Esophagus muscularis mucosa (tissue), 4 donors: ENCODE measurements around the gene GMDS.

Experiments used
- EP300 ChIP-seq: sonication (generic); formaldehyde crosslinking; IDR thresholded peaks from one replicate; pipeline ENCODE4 v1.6.1; 2017; ENCODE audit warnings: antibody characterized with exemption
- POLR2A ChIP-seq: fragments of 450-650 bp; IDR thresholded peaks from one replicate; pipeline ENCODE4 v1.6.1; 2017; ENCODE audit warnings: antibody characterized with exemption, moderate library complexity, mild to moderate bottlenecking, low read depth
- TF ChIP-seq, protein P1 (sequence below), 3 experiments: fragments of 200-600 bp in 2 of 3; fragments of 450-650 bp in 1 of 3; sonication (generic) in 2 of 3; IDR thresholded peaks; one replicate each; pipeline ENCODE4 v1.5.1; 2017 to 2019; ENCODE audit warnings: antibody characterized with exemption in 3 of 3, mild to moderate bottlenecking in 2 of 3, moderate library complexity in 1 of 3

GRCh38 chr6:2188397-2188796, 57.0 kb downstream of the GMDS start:
- TF ChIP-seq, protein P1, sequence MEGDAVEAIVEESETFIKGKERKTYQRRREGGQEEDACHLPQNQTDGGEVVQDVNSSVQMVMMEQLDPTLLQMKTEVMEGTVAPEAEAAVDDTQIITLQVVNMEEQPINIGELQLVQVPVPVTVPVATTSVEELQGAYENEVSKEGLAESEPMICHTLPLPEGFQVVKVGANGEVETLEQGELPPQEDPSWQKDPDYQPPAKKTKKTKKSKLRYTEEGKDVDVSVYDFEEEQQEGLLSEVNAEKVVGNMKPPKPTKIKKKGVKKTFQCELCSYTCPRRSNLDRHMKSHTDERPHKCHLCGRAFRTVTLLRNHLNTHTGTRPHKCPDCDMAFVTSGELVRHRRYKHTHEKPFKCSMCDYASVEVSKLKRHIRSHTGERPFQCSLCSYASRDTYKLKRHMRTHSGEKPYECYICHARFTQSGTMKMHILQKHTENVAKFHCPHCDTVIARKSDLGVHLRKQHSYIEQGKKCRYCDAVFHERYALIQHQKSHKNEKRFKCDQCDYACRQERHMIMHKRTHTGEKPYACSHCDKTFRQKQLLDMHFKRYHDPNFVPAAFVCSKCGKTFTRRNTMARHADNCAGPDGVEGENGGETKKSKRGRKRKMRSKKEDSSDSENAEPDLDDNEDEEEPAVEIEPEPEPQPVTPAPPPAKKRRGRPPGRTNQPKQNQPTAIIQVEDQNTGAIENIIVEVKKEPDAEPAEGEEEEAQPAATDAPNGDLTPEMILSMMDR (IDR thresholded peaks at IDR 0.05): no peak
- TF ChIP-seq EP300 (no peak), POLR2A (no peak)
